Cerebellar cortex (tissue), 1 donor: ENCODE results near the gene SH3RF3.

Experiments used
- DNase-seq: peaks from one replicate; pipeline ENCODE4 v3.0.0-alpha.2; 2015; ENCODE audit warnings: low spot score

Gene SH3RF3

DNA sequence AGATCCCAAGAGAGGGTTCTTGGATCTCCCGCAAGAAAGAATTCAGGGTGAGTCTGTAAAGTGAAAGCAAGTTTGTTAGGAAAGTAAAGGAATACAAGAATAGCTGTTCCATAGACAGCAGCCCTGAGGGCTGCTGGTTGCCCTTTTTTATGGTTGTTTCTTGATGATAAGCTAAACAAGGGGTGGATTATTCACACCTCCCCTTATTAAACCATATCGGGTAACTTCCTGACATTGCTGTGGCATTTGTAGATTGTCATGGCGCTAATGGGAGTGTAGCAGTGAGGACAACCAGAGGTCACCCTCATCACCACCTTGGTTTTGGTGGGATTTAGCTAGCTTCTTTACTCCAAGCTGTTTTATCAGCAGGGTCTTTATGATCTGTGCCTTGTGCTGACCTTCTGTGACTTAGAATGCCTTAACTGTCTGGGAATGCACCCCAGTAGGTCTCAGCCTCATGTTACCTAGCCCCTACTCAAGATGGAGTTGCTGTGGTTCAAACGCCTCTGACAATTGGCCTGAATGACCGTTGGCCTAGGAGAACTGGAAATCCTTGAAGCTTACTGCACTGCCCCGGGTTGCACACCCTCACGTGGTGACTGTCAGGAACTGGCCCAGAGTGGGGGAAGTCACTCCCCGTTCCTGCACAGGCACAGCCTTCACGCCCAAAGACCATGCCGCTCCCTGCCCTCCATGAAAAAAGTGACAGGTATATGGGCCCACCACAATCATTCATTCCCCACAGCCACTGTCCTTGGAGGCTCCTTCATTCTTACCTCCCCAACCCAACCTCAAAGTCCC lies 347.8 kb downstream of the SH3RF3 start:
- no peak for DNase-seq

DNA sequence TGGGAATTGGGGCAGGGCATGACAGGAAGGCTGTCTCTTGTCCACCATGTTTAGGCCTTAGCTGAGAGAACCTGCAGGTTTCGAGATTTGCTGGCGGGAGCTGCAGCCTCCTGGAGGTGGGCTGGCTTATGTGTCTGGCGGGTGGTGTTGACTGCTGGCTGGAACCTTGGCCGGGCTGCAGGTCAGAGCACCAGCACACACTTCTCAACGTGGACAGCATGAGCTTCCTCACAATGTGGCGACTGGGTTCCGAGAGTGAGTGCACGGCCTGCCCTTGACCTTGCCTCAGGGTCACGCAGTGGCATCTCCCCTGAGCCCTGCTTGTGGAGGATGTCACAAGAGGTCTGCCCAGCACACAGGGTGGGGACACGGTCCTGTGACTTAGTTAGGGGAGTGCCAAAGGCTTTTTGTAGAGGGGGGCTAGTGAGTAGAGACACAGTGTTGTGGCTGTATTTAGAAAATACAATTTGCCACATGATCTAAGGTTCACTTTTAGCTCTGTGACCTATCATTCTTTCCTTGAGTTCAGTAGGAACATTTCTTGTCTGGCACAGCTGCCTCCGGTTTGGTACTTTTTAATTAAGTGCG lies 350.0 kb downstream of the SH3RF3 start:
- DNase-seq = no peak

DNA sequence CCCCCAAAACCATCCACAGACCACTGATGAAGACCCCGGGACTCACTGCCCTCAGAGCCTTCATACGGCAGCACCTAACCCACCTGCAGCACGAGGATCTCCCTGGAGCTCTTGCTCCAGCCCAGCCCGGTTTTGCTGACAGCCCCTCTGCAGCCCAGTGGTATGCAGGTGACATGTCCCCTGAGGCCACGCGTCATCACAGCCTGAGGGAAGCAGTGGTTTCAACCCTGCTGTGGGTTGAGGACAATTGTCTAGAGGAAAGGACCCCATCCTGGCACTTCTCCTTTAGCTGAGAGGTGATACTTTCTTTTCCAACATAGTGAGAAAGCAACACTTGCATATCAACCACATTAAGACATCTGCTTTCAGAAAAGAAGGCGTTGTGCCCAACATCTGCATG lies 350.8 kb downstream of the SH3RF3 start:
- DNase-seq = no peak

DNA sequence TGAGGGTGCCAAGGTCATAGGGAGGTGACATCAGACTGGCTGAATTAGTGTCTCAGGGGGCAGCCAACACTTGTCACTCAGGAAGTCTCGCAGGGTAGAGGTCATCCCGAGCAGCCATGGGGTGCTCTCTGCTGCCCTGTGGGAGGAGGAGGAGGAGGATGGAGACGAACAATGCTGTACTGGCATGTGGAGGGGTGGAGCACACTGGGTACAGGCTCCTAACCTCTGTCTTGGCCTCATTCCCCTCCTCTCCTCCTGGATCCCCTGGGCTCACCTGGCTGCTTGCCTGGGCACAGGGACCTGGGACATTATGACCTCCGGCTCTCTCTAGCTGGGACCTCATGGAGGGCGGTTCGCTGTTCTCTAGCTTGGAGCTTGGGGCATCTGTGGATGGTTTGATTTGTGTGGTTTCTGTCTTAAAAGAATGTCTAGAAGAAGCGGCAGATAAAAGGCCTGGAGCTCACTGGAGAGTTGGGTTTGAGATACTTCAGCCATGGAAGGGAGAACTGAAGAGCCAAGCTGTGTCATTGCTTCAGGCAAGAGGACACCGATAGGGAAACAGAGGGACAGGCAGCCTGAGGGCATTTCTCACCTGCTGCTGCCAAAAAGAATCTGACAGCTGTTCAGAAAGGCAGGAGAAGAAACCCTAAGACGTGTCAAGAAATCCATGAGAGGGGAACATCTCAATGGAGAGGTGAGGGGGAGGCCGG lies 351.6 kb downstream of the SH3RF3 start:
- DNase-seq = no peak

DNA sequence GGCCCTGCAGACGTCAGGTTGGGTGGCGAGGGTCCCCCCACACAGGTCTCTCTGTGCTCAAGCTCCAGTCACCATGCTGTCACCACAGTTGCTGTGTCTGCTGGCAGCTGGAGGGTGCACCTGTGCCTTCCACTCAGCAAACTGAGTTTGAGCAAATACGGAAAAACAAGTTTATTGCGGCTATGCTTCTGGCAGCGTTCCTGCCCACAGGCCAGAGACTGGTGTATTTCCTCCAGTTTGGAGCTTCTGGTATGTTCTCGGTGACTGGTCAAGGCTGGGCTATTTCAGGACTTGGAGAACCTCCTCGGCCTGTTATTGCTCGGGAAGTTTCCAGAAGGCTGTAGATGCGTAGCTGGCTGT lies 352.2 kb downstream of the SH3RF3 start:
- no peak for DNase-seq

DNA sequence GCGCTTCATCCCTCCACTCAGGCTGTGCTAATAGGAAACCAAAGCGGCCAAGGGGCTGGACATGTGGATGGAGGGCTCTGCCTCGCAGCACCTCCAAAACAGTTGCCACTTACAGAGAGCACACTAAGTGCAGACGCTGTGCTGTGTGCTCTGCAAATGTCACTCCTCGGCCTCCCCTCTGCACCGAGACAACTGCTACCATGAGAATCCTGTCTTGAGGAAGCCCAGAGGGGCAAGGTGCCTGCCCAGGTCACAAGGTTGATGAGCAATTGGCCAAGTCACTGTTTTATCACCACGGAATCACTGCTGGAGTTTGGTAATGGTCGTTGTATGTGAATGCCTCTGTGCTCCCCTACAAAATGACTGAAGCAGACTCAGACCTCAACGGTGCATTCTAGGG lies 352.6 kb downstream of the SH3RF3 start:
- no peak for DNase-seq

DNA sequence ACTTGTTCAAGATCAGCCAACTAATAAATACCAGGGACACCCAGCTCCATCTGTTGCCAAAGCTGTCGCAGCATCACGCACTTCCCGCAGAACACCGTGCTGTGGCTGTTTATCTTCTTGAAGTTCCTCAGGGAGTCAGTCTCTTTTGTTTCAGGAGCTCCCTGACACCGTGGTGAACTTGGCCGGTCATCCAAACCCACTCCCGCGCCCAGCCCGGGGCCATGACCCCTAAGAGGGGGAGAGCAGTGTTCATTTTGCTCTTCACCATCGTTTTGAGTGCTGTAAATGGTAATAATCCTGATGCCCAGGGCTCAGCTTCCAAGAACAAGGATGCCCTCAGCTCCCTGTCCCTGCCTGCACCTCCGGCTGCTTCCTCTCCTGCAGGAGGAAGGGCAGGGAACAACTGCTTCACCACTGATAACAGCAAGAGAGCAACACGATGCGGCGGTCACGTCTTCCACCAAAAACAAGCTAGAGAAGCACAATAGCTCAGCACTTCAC lies 353.4 kb downstream of the SH3RF3 start:
- DNase-seq = peak; percentile 34

DNA sequence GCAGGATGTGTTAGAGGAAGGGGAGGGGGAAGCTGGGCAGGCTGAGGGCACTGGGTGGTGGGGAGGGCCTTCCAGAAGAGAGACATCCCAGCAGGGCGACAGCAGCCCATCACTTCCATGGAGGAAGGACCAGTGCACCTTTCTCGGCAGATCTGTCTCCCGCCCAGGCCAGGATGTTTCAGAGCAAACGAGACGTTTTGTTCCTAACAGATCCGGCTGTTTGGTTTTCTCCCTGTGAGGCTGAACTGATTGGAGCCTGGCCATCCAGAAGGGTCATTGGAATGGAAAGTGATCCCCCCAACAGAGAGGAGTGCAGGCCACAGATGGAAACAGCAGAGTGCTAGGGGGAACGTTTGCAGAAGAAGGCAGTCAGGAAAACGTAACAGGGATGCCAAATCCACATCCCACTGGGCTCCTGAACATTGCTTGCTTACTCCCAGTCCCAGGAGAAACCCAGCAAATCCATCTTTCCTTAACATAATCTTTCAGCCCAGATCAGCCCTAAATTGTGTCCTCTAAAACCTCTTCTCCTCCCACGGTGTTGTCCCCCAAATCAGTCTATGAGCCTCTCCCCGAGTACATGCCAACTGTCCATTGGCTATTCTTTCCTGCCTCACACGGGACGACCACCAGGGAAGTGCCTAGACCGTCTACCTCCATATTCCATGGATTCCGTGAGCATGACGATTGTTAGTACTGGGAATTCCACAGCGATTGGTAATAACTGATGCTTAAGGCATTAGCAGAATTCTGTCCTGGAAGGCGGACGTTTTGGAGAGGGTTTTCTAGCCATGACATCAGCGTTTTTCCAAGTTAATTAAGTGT lies 357.9 kb downstream of the SH3RF3 start:
- peak; percentile 64 for DNase-seq

DNA sequence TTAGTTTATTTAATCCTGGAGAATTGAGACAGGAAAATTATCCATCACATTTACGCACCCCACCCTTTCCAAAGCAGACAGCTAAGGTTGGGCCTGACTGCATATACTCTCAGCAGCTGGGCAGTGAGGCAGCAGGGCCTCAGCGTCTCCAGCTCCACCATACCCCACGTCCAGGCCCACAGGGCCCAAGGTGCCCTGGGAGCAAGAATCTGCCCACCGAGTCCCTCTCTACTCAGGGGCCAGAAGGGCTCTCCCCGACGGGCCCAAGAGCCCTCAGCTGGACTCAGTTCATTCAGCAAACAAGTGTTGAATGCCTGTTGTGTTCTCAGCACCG lies 358.5 kb downstream of the SH3RF3 start:
- DNase-seq = no peak

DNA sequence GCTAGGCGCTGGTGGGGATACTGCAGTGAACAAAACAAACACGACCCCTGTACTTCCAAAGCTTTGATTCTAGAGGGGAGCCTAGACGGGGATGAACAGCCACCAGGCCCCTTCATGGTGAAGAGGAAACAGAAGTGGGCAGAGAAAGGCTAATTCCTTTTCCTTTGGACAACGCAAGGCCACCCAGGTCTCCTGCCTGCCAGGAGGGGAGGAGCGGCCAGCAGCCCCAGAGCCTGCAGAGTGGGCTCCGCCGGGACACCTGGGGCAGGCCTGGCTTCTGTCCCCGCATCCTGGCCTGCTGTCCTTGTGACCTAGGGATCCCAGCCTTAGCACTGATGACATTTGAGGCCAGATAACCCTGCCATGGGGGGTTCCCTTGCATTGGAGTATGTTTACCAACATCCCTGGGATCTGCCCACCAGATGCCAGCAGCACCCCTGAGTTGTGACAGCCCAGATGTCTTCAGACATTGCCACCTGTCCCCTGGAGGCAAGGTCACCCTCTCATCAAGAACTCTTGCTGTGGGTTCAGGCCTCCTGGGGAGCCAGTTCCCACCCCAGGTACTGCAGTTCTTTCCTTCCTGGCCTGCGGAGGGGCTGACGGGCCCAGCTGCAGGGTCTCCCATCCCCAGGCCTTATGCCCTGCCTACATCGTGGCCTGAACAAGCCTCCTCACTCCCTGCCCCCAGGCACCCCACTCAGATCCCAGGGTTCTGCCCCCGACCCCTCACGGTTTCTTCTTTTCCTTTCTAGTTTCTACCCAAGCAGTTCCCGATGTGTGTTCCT lies 359.1 kb downstream of the SH3RF3 start:
- DNase-seq = no peak

DNA sequence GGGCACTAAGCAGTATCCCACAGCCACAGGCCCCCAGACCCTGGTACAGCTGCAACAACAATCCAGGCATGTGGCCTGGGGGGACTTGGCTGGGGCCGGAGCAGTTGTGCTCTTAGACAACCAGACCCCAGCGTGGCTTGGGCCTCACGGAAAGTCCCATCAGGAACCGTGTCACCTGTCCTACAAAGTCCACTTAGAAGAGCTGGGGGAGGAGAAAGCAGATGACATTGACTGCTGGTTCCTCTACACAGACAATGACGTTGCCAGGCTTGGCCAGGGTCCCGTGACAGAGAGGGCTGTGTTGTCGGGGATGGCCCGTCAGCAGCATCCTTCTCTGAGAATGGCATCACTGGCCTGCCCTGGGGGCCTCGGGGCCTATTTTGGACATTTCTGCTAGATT lies 360.3 kb downstream of the SH3RF3 start:
- DNase-seq = no peak

DNA sequence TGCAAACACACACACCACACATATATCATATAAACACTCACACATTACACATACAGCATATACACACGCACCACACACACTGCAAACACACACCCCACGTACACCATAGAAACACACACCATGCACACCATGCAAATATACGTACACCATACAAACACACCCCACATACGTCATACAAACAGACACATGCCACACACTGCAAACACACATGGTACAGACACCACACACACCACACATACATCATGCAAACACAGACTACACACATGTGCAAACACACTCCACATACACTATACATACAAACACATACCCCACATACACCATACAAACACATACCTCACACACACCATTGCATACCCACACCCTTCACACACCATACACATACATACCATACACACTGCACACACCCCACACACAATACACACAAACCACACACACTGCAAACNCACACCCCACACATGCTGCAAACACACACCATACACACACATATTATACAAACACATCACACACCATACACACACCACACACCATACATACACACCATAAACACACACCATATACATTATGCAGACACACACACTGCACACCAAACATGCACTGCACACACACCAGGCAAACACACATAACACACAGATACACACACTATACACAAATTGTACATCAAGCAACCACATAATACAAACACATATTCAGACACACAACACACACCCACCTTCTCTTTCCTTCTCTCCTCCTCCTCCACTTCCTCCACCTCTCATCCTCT lies 364.4 kb downstream of the SH3RF3 start:
- DNase-seq = no peak

DNA sequence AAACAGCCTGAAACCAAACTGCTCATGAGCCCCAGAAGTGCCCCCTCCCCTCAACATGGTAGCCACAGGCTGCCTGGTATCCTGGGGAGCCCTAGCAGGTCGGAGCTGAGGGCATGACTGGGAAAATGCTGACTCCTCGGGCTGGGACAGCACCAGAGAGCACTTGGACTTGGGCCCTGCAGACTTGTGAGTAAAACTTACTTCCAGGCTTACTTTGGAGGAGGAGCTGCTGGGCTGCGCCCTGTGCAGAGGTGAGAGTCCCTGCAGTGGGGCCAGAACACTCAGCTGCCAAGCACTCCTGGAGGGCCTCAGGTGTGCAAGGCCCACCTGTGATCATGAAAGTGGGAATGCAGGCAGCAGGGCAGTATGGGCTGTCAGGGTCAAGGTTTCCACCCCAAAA lies 365.3 kb downstream of the SH3RF3 start:
- no peak for DNase-seq

DNA sequence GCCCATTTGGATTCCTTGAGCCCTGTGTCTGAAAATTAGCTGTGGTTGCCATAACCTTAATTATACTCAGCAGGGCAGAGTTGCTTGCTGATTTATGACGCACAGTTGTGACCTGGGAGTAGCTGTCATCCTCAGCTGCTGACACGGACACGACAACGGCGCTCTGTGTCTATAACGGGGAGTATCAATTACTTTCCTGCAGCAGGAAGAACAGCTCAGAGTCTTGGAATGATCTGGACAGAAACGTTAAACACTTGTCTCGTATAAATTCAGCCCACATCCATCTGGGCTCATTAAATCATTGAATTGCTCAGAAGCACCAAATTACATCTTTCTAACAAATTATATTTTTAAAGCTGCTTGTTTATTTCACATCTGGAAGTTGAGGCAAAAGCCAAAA lies 368.5 kb downstream of the SH3RF3 start:
- DNase-seq = no peak

DNA sequence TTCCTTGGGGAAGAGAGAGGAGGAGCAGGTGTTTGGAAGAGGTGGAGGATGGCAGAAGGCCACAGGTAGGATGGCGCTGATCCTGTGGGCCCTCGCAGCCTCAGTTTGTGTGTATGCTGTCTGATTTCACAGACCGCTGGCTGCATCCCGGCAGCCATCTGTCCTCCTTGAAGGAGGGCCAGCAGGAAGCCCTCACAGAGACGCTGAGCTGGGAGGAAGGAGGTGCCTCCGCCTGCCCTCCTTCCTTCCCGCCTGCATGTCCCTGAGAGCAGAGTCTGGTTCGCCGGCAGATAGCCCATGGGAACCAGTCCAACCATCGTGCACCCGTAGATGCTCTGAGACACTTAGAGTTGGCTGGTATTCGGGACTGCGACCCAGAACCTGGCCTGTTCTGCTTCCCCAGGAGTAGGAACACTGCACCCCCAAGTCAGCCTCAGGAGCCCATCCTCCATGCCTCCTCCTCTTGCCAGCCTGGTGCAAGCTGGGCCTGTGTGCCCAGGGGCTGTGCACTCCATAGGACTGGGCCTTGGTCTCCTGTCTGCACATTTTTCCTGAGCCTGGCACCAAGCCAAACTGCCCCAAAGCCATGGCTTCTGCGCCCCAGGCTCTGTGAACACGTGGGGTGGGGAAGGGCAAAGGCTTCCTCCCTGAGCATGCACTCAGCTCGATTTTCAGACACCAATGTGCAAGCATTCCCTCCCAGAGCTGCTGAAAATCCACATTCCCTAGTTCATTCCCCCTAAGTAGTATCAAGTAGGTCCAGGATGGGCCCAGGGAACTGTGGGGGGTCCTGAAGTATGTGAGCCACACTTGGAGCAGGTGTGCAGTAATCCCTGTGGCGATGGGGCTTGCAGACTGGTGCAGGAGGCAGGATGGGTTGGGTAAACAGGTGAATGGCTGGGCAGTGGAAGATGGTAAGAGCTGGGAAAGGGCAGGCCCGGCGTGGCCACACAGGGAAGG lies 369.2 kb downstream of the SH3RF3 start:
- peak; percentile 90 for DNase-seq

DNA sequence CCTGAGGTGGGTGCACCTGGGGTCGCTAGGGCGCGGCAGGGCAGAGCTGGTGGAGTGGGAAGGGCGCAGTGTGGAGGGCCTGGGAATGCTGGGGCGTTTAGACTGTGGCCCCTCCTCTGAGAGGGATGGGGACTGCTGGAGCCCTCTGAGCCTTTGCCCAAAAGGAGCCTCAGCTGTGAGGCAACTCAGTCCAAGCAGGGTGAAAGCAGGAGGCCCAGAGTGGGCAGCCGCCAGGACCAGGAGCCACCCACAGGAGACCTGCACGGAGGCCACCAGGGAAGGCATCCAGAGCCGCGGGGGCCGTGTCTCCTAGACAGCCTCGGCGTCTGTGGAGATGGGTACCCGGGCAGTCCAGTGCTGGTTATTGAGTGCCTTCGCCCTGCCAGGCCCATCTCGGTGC lies 369.9 kb downstream of the SH3RF3 start:
- no peak for DNase-seq

DNA sequence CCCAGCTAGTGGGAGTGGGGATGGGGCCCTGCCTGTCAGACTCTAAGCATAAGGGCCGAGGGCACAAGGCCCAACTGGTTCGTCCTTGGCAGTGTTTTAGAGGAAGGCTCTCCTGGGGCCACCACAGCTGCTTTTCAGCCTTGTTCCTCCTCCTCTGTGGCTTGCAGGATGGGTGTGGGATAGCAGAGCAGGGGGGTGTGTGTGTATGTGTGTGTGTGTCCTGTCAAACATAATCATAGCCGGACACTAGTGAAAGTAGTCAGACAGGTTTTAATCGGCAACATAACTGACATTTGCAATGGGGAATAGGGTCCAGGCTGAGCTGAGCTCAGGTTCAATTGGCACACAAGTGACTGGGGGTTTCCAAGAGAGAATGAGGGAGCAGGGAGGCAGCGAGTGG lies 370.6 kb downstream of the SH3RF3 start:
- DNase-seq = no peak

DNA sequence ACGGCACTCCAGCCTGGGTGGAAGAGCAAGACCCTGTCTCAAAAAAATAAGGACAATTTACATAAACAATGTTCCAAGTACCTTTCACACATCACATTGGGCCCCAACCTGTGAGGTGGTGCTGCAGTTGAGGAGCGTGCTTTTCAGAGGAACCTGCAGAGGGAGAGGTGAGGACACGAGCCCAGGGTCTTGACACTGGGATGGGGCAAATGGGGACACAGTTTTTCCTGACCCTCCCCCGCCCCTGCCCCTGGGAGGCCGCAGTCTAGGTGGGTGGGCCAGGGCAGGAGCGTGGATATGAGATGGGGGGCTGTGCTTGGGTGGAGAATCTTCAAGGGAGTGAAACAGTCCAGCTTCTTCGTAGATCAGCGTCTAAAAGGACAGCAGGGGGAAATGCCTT lies 371.9 kb downstream of the SH3RF3 start:
- DNase-seq = no peak

DNA sequence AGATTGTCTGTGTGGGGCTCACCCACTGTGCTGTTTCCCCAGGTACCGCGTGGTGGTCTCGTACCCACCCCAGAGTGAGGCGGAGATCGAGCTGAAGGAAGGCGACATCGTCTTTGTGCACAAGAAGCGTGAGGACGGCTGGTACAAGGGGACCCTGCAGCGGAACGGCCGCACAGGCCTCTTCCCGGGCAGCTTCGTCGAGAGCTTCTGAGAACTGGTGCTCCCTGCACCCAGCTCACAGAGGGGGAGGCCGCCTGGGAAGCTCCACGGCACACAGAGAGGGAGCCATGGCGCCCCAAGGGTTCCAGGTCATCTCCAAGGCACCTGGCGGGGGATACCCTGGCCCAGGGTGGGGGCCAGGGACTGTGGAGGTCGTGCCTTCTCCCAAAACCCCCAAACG lies 372.5 kb downstream of the SH3RF3 start:
- DNase-seq = no peak

DNA sequence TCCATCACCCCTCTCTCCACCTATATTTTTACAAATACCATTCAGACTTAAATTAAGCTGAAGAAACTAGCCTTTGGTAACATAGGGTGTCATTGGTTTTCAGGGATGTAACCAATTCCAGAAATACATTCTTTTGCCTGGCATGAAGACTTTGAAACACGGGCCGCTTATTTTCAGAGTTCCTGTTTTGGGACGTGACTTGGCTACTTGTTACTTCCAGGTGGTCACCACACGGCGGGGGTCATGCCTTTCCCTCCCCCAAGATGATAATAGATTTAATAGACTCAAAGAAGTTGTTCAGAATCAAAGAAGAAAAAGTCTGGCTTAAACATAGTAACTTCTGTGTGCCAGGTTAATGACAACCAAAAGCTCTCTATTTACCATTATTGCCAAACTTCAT lies 374.2 kb downstream of the SH3RF3 start:
- no peak for DNase-seq
